ENCODE data around the gene PRUNE1.

DNA sequence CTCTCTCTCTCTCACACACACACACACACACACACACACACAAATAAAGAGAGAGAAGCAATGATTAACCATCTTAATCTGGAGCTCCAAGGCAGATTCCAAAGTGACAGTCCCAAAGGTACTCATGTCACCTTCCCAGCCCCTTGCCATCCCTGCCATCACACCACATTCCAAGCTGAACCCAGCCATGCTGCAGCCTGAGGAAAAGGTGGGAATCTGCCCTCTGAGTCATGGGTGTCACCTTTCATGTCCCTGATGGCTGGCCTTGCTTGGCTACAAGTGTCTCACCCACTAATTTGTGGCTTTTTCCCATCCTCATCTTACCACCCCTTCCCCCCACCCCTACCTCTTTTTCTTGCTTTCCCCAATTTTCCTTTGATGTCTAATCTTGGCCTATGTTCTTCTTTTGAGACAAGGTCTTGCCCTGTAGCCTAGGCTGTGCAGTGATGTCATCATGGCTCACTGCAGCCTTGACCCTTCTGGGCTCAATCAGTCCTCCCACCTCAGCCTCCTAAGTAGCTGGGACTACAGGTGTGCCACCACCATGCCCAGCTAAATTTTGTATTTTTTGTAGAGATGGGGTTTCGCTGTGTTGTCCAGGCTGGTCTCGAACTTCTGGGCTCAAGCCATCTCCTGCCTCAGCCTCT lies 22.9 kb upstream of the PRUNE1 start:
- TF ChIP-seq, protein P1, sequence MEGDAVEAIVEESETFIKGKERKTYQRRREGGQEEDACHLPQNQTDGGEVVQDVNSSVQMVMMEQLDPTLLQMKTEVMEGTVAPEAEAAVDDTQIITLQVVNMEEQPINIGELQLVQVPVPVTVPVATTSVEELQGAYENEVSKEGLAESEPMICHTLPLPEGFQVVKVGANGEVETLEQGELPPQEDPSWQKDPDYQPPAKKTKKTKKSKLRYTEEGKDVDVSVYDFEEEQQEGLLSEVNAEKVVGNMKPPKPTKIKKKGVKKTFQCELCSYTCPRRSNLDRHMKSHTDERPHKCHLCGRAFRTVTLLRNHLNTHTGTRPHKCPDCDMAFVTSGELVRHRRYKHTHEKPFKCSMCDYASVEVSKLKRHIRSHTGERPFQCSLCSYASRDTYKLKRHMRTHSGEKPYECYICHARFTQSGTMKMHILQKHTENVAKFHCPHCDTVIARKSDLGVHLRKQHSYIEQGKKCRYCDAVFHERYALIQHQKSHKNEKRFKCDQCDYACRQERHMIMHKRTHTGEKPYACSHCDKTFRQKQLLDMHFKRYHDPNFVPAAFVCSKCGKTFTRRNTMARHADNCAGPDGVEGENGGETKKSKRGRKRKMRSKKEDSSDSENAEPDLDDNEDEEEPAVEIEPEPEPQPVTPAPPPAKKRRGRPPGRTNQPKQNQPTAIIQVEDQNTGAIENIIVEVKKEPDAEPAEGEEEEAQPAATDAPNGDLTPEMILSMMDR (IDR thresholded peaks at IDR 0.05; ENCODE audit: low read depth, low read length), result no peak
- no peak for TF ChIP-seq EZH2phosphoT487 (IDR thresholded peaks at IDR 0.05; ENCODE audit: low read depth)
